ENCODE data around the gene DAP. TPM values are rescaled to one million over a fixed set of nuclear protein-coding genes. Genes with fewer than 3 reads are reported as not detected.

The DAP gene
- total and polyA plus RNA-seq, 4 donors: 36.6 to 122 (median 101) TPM

DNA sequence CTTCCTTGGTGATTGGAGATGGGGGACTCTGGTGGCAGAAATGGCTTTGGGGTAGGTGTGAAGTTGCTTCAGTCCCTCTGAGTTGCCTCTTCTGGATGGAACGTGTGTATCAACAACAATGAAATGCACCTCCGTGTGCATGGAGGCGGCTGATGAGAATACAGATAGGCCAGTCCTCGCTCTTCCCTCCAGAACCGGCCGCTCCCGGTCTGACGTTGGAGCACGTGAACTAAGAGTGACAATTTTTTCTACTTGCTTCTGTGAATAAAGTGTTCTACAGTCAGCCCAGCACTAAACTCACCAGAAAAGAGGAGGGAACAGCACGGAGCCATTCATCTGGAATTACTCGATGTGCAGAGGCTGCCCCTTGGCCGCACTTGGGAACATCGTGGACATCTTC lies 106.5 kb downstream of the DAP start:
- Histone ChIP-seq H3K9me3 (ENCODE audit: control insufficient read depth in 4 of 4, low read length in 3 of 4) (no peaks in the 10 kb centered on the region), H3K36me3 (ENCODE audit: control insufficient read depth in 4 of 4, insufficient read depth in 3 of 4, low read depth in 1 of 4, low read length in 3 of 4) (no peaks in the 10 kb centered on the region), H3K9ac (ENCODE audit: low read depth in 1 of 2, low read length in 2 of 2) (no peak overlapping the region), H3K27ac (ENCODE audit: low read depth in 1 of 2, low read length in 2 of 2) (no peak overlapping the region), H3K4me3 (ENCODE audit: low read depth in 1 of 3, low read length in 3 of 3) (no peak overlapping the region), H3K4me1 (ENCODE audit: control insufficient read depth in 4 of 4, insufficient read depth in 4 of 4, low read length in 3 of 4) (peaks cover 0 to 1% (median 0%) of the 10 kb centered on the region in 4 donors), H3K27me3 (ENCODE audit: control insufficient read depth in 4 of 4, insufficient read depth in 4 of 4, low read length in 3 of 4) (no peaks in the 10 kb centered on the region)
- TF ChIP-seq ATF3 (IDR thresholded peaks at IDR 0.05) (no peak), HNF4A (conservative IDR thresholded peaks at IDR 0.05) (no peak), SP1 (IDR thresholded peaks at IDR 0.05) (no peak), NR2F2 (IDR thresholded peaks at IDR 0.05) (no peak), GABPA (IDR thresholded peaks at IDR 0.05 in 1 of 2, conservative IDR thresholded peaks at IDR 0.05 in 1 of 2) (no peak), RXRA (IDR thresholded peaks at IDR 0.05) (no peak), HNF4G (IDR thresholded peaks at IDR 0.05) (no peak), REST (IDR thresholded peaks at IDR 0.05) (no peak), CTCF (IDR thresholded peaks at IDR 0.05; ENCODE audit: low read depth, low read length, missing input control) (no peak), YY1 (IDR thresholded peaks at IDR 0.05) (no peak), FOXA2 (IDR thresholded peaks at IDR 0.05) (no peak), ZBTB33 (IDR thresholded peaks at IDR 0.05) (no peak), EGR1 (IDR thresholded peaks at IDR 0.05; ENCODE audit: low read depth in 2 of 2) (no peak)
- TF ChIP-seq, protein P1, sequence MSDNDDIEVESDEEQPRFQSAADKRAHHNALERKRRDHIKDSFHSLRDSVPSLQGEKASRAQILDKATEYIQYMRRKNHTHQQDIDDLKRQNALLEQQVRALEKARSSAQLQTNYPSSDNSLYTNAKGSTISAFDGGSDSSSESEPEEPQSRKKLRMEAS (IDR thresholded peaks at IDR 0.05): no peak
- 95% methylated on average over 13 of the region's 13 CpGs for WGBS
- DNase-seq (ENCODE audit: low spot score): no peak

GRCh38 chr5:10653751-10654400 lies 107.2 kb downstream of the DAP start:
- TF ChIP-seq TAF1 (conservative IDR thresholded peaks at IDR 0.05) (no peak), EGR1 (IDR thresholded peaks at IDR 0.05; ENCODE audit: low read depth in 2 of 2) (no peak), RXRA (IDR thresholded peaks at IDR 0.05) (no peak)
- H3K9ac ChIP-seq (ENCODE audit: low read depth in 1 of 2, low read length in 2 of 2): no peak overlapping the region
- H3K36me3 ChIP-seq (ENCODE audit: control insufficient read depth in 4 of 4, insufficient read depth in 3 of 4, low read depth in 1 of 4, low read length in 3 of 4): no peaks in the 10 kb centered on the region
- no peaks in the 10 kb centered on the region for H3K9me3 ChIP-seq (ENCODE audit: control insufficient read depth in 4 of 4, low read length in 3 of 4)
- H3K27me3 ChIP-seq (ENCODE audit: control insufficient read depth in 4 of 4, insufficient read depth in 4 of 4, low read length in 3 of 4): no peaks in the 10 kb centered on the region
- WGBS: 83% methylated on average over 12 of the region's 12 CpGs
- no peak overlapping the region for H3K4me3 ChIP-seq (ENCODE audit: low read depth in 1 of 3, low read length in 3 of 3)
- peaks cover 0 to 5% (median 0%) of the 10 kb centered on the region in 4 donors for H3K4me1 ChIP-seq (ENCODE audit: control insufficient read depth in 4 of 4, insufficient read depth in 4 of 4, low read length in 3 of 4)
- no peak for DNase-seq (ENCODE audit: low spot score)
- H3K27ac ChIP-seq (ENCODE audit: low read depth in 1 of 2, low read length in 2 of 2): no peak overlapping the region
